Fibroblast of skin of right biceps (primary cell): ENCODE results near the gene BTBD2.
"Not testable (repeated sequence)": the region's sequence is repeated elsewhere in the genome, so short reads cannot be mapped to it uniquely, and the experiment has no call there.

Source experiments
- DNase-seq: peaks from one replicate; pipeline ENCODE4 v3.0.0-alpha.2; 2013

Gene BTBD2

DNA sequence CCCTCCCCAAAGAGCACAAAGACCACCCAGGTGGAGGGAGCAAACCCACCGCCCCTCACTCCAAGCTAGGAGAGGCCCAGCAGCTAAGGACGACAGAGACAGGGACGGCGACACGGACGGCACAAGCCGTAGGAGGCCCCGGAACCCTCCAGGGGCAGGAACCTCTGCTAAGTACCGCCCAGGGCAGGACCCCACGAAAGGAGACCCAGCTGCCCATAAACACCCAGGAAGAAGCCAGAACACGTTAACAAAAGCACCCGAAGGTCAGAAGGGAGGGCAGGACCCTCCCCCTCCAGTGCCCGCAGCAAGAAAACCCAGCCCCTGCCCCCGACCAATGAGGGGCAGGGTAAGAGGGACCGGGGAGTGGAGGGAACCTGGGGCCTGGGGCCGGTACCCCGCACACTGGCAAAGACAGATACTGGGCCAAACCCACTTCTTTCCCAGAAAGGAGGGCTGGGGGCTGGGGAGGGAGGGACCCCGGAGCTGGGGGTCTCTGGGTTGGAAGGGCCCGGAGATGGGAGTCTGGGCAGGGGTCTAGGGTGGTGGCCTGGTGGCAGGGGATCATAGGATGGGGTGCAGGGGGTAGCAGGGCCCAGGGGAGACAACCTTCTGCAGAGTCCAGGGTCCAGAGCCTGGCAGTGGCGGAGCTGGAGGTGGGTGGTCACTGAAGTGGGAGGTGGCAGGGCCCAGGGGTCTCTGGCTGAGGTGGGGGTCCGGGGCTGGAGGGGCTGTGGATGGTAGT is 2.4 kb downstream of the BTBD2 start:
- DNase-seq, result no peak

DNA sequence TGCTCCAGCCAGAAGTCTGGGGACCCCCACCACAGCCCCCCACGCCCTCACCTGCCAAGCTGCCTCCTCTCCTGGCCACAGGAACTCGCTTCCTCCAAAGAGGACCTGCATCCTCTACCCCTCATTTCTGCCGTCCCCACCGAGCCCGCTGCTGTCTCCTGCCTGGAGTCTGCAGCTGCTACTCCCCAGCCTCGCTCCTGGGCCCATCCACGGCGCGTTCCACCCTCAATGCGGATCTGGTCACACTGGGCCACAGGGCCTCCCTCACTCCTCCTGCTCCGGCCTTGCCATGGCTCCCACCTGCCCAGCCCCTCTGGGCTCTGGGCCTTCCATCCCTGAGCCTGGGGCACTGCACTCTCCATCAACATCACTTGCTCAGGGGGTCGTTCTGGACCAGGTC is 4.3 kb downstream of the BTBD2 start:
- DNase-seq, result no peak

DNA sequence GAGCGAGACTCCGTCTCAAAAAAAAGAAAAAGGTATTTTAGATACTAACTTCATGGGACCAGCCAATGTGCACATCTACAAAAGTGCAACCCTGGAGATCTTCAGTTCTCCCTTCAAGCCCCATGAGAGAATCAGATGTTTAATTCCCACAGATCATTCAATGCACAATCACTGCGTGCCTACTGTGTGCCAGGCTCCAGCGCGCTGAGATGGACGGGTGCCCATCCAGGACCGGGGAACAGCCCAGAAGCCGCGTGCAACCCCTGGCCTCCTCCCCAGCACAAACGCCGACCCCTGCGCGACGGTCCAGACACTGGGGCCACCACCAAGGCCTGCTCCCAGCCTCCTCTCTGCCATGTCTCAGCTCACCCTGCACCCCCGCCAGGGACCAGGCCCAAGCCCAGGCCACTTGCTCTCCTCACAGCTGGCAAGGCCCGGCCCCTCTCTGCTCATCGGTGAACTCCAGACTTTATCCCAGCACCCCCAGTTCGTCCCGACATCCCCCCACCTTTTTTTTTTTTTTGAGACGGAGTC is 5.3 kb downstream of the BTBD2 start:
- DNase-seq, result no peak

DNA sequence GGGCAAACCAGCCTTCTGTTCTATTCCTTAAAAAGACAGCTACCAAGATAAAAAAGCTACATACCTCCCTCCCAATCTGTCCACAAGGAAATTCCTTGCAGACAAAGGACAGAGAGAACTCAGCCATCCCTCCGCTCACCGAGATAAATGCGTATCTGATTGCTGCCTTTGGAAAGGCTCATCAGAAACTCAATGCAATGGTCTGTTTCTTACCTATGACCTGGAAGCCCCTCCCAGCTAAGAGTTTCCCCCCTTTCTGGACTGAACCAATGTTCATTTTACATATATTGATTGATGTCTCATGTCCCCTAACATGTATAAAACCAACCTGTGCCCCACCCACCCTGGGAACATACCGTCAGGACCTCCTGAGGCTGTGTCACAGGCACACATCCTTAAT is 11.6 kb downstream of the BTBD2 start:
- DNase-seq, result no peak

- no peak for DNase-seq
Observed at GRCh38 chr19:1999856-2000515, 15.5 kb downstream of the BTBD2 start.

DNA sequence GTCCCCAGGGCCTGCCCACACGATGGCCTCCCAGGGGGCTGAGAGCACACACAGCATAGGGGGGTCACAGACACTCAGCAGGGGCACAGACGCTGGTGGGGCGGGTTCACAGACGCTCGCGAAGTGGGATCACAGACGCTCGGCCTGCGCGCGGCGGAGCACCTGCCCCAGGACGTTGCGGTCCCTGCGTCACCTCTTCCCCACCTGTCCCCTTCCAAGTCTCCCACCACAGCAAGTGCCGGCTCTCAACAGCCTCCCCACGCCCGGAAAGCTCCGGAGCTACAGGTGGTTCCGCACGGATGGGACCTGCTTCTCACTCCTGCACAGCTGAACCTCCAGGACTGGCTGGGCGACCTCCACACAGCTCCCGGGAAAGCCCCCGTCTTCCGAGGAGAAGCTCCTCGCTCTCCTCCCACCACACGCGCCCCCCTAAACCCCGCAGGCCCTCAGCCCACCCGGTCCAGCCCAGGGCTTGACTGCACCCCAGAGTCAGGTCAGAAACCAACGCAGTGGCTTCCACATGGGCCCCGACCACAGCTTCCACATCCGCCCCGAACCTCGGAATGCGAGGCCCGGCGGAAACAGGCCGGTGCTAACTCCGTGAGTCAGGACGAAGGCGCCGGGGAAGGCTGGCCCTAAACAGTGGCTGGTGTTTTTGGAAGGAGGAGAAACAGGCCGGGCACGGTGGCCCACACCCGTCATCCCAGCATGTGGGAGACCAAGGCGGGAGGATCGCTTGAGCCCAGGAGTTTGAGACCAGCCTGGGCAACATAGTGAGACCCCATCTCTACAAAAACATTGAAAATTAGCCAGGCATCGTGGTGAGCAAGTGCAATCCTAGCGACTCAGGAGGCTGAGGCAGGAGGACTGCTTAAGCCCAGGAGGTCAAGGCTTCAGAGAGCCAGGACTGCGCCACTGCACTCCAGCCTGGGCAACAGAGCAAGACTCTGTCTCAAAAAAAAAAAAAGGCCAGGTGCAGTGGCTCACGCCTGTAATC is 16.5 kb downstream of the BTBD2 start:
- no peak for DNase-seq

DNA sequence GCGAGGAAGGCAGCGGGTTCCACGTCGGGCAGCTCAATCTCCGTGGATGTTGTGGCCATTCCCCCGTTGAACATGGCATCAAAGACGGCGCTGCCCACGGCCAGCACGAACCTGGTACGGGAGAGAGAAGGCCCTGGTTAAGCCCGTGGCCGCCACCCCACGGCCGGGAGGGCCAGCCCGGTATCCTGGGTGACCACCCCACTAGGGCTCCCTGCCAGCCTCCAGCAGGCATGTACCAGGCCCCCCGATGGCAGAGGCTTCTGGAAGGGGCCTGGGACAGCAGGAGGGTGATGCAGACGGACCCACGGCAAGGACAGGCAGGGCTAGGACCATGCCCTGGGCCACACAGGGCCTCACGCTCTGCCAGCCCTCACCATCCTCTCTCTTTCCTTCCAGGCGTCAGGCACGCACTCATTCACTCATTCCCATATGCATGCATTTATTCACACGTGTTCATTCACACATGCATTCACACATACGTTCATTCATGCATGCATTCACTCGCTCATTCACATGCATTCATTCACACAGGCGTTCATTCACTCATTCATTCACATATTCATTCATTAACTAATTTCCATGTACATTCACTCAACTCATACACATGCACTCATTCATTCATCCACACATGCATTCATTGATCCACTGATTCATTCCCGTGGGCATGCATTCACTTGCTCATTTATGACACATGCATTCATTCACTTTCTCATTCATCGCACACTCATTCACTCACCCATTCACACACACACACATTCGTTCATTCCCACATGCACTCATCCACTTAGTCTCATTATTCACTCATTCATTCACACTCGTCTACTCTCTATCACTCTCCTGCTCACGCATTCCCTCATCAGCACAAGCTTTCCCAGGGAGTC is 17.9 kb downstream of the BTBD2 start:
- no peak for DNase-seq

- no peak for DNase-seq
Observed at GRCh38 chr19:1992759-1993260, 22.7 kb downstream of the BTBD2 start.

DNA sequence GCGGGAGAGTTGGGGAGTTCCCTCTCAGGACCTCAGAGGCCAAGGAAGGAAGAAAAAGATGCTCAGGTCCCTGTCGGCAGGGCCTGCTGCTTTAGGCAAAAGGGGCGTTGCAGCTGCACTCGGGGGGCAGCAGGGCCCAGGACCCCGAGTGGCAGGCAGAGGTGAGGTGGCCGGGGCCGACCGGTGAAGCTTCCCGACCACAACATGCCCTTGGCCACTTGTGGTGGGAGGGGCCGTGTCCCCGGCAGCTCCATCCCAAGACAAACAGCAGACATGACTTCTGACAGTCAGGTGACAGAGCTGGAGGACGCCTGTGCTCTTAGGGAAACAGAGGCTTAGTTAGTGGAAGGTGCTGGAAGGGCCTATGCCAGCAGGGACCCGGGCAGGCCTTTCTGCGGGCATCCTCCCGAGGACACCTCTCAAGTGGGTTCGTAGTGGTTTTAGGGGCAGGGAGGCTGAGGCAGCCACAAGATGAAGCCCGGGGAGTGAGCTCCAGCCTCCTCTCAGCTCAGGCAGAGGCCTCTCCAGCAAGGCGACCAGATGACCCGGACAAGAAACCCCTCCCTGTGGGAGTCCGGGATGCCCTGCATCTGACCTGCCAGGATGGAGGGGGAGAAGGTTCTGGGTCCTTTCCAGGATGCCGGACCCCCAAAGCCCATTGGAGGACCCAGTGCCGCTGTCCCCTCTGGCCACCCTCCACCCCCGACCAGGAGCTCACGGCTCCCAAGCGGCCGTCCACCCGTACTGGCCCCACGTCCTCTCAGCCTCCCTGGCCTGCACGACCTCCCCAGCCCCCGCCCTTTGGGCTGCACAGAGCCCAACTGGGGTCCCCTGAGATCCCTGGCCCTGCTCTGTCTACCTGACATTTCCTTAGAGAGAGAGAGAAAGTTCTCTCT is 24.2 kb downstream of the BTBD2 start:
- DNase-seq, result no peak

GRCh38 chr19:1990230-1991017 is 25.1 kb downstream of the BTBD2 start:
- DNase-seq, result no peak

GRCh38 chr19:1989513-1990229 is 25.8 kb downstream of the BTBD2 start:
- no peak for DNase-seq

GRCh38 chr19:1988464-1988863 is 27.1 kb downstream of the BTBD2 start:
- DNase-seq, result not testable (repeated sequence)

- DNase-seq, result no peak
Observed at GRCh38 chr19:1987197-1988187, 28.0 kb downstream of the BTBD2 start.

DNA sequence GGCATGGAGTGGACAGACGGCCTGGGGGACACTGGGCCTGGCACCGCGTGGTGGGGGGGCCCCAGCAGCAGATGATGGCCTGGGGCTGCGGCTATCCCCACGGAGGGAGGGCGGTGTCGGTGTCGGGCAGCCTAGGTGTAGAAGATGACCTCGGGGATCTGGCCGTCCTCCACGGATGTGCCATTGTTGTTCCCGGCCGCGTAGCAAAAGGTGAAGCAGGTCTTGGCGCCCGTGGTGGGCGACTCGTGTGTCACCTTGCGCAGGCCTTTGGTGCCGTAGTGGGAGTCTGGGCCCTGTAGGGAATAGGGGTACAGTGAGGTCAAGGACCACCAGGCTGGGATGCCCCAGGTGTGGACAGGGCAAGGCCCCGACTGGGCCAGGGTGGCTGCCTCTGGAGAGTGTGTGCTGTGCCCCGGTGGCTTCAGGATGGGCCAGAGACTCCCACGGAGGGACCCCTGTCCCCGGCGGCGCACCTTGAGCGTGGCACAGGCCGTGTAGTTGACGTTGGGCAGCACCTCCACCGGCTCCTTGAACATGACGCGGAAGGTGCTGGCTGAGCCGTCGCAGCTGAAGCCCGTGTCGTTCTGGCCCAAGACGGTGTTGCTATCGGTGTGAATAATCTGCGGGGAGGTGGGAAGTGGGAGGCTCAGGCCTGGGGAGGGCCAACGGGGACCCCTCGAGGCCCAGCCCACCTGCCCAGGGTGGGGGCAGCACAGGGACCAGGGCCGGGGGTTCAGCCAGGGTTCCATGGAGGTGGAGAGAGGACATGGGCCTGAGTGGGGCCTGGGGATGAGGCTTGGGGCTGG is 29.0 kb downstream of the BTBD2 start:
- DNase-seq, result no peak

DNA sequence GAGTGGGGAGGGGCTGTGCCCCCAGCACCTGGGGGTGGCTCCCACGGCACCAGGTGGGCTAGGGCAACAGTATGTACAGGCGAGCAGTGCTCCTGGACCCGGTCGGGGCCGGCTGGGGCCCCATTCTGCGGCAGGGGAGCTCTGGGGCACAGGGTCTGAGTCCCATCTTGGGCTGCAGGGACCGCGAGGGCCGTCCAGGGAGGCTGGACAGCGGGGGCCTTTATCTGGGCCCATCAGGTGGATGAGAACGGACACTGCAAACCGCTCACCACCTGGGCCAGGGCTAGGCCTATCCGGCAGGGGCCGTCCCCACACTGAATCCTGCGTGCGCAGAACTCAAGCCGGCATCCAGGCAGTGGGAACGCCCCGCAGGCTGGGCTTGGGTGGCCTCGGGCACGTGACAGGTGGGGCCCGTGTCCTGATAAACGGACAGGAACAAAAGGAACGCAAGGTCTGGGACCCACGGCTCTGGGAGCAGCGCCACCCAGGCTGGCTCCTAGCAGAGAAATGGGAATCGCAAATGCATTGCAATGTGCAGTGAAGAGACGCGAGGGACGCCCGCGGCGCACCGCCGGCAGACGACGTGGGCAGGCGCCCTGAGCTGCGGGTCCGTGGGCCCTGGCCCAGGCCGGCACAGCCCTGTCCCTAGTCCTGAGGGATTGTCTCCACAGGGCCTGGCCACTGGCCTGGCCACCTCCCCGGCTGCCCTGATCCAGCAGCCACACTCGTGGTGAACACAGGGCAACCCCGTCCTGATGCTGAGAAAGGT is 29.7 kb downstream of the BTBD2 start:
- no peak for DNase-seq

GRCh38 chr19:1984357-1984756 is 31.2 kb downstream of the BTBD2 start:
- DNase-seq, result no peak
